Right renal cortex interstitium (tissue), 3 donors: ENCODE results near the gene TSPO2. TPM values are rescaled to one million over a fixed set of nuclear protein-coding genes. Genes with fewer than 3 reads are reported as not detected.
A peak's percentile ranks its signal among the peaks of the same experiment; 100 is the strongest.
"Not testable (repeated sequence)": the region's sequence is repeated elsewhere in the genome, so short reads cannot be mapped to it uniquely, and the experiment has no call there.

Experiments
- DNase-seq, 3 donors: peaks; one replicate each; pipeline ENCODE4 v3.0.0-alpha.2; 2013; ENCODE audit warnings: low read depth in 3 of 3, low spot score in 2 of 3
- polyA plus RNA-seq, 3 donors: library from polyadenylated mRNA; unstranded; fragments of 120-200 nt; gene quantifications; one replicate each; pipeline ENCODE4 v1.2.1, GENCODE V29; 2013; ENCODE audit not compliant: insufficient read length in 3 of 3

Gene TSPO2
- under 1 TPM; 0.35 to 0.87 (median 0.44) TPM for polyA plus RNA-seq

- DNase-seq: no peak
Measured at GRCh38 chr6:41042226-41043055, at the start of gene TSPO2. Gene TSPO2 (plus strand): TSS chr6:41042467. CDS start chr6:41042986, 519 bp downstream.

GRCh38 chr6:40992746-40993145 is 49.5 kb upstream of the TSPO2 start:
- no peak for DNase-seq

- DNase-seq: peak in 2 of 3 donors; percentile 47 to 53
Measured at GRCh38 chr6:40996591-40997233, 45.6 kb upstream of the TSPO2 start.

- peak in 1 of 3 donors; percentile 36 for DNase-seq
Measured at GRCh38 chr6:40997234-40997957, 44.9 kb upstream of the TSPO2 start.

- DNase-seq: no peak
Measured at GRCh38 chr6:40998661-40999060, 43.6 kb upstream of the TSPO2 start.

- no peak for DNase-seq
Measured at GRCh38 chr6:40999569-40999968, 42.7 kb upstream of the TSPO2 start.

GRCh38 chr6:41000248-41000647 is 42.0 kb upstream of the TSPO2 start:
- DNase-seq: no peak

GRCh38 chr6:41002168-41002567 is 40.1 kb upstream of the TSPO2 start:
- no peak for DNase-seq

GRCh38 chr6:41006217-41006616 is 36.0 kb upstream of the TSPO2 start:
- DNase-seq: not testable (repeated sequence)

- DNase-seq: not testable (repeated sequence)
Measured at GRCh38 chr6:41006980-41007379, 35.3 kb upstream of the TSPO2 start.

- DNase-seq: no peak
Measured at GRCh38 chr6:41008011-41008410, 34.3 kb upstream of the TSPO2 start.

GRCh38 chr6:41009669-41010068 is 32.6 kb upstream of the TSPO2 start:
- no peak for DNase-seq

- no peak for DNase-seq
Measured at GRCh38 chr6:41011673-41012072, 30.6 kb upstream of the TSPO2 start.

GRCh38 chr6:41013466-41014153 is 28.7 kb upstream of the TSPO2 start:
- no peak for DNase-seq

GRCh38 chr6:41014780-41015179 is 27.5 kb upstream of the TSPO2 start:
- no peak for DNase-seq

- not testable (repeated sequence) for DNase-seq
Measured at GRCh38 chr6:41015860-41016259, 26.4 kb upstream of the TSPO2 start.

GRCh38 chr6:41017663-41018062 is 24.6 kb upstream of the TSPO2 start:
- DNase-seq: no peak

- DNase-seq: no peak
Measured at GRCh38 chr6:41021832-41022231, 20.4 kb upstream of the TSPO2 start.

GRCh38 chr6:41022294-41022693 is 20.0 kb upstream of the TSPO2 start:
- DNase-seq: no peak

- DNase-seq: no peak
Measured at GRCh38 chr6:41023114-41023513, 19.2 kb upstream of the TSPO2 start.
